Dendritic cell treated with granulocyte-macrophage colony-stimulating factor and Interleukin-4, amounts not matched to agents 40 ng/mL and 50 ng/mL, for 4 days (primary cell): ENCODE data around the gene NANOS3.
"Not testable (repeated sequence)": the region's sequence is repeated elsewhere in the genome, so short reads cannot be mapped to it uniquely, and the experiment has no call there.

Experiments
- H3K27ac Mint-ChIP-seq: one replicate; pipeline ENCODE4 v1.8.0; 2022; ENCODE audit warnings: mild to moderate bottlenecking, mixed read lengths
- H3K27me3 Mint-ChIP-seq: one replicate; pipeline ENCODE4 v1.8.0; 2022; ENCODE audit warnings: mild to moderate bottlenecking, mixed read lengths
- H3K36me3 Mint-ChIP-seq: one replicate; pipeline ENCODE4 v1.8.0; 2022; ENCODE audit warnings: low read depth, mixed read lengths
- H3K4me1 Mint-ChIP-seq: one replicate; pipeline ENCODE4 v1.8.0; 2022; ENCODE audit warnings: low read depth, mixed read lengths
- H3K4me3 Mint-ChIP-seq: one replicate; pipeline ENCODE4 v1.8.0; 2022; ENCODE audit warnings: mild to moderate bottlenecking, moderate library complexity, mixed read lengths
- H3K9me3 Mint-ChIP-seq: one replicate; pipeline ENCODE4 v1.8.0; 2022; ENCODE audit warnings: mixed read lengths
- intact Hi-C: fragments of 100-400 bp; cut with micrococcal nuclease; formaldehyde crosslinking; loops from one replicate; pipeline ENCODE4 v1.15.0; 2022

NANOS3 gene

DNA sequence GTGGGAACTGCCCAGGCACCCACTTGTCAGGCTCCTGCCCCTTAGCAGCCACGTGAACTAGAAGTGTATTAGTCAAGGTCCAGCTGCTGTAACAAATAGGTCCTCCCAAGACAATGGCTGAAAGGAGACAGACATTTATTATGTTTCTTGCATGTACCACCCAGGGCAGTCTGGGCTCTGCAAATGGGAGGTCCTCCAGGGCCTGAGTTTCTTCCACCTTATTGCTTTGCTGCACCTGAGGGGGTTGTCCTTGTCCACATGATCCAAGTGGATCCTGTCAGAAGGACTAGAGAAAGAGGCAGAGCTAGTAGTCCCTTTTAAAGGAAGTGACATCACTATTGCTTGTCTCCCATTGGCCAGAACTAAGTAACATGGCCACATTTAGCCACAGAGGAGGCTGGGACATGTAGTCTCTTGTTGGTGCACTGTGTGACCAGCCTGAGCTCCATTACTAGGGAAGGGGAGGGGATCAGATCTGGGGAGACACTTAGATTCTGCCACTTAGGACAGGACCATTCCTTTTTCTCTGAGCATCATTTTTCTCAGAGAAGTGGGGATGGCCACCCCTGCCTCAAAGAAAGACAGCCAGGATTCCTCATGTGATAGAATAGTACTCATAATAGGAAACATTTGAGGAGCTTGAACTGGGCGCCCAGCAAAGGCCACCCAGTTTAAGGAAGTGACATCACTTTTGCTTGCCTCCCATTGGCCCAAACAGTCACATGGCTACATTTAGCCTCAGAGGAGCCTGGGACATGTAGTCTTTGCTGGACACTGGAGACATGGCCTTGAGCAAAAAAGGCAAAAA, 44.2 kb downstream of the NANOS3 start:
- no peak overlapping the region for H3K4me3 Mint-ChIP-seq
- intact Hi-C loops, result no loop called here
- peaks cover 86% of the 10 kb centered on the region for H3K36me3 Mint-ChIP-seq
- H3K27me3 Mint-ChIP-seq, result peaks cover 2% of the 10 kb centered on the region
- H3K27ac Mint-ChIP-seq, result no peak overlapping the region
- no peaks in the 10 kb centered on the region for H3K9me3 Mint-ChIP-seq
- peaks cover 3% of the 10 kb centered on the region for H3K4me1 Mint-ChIP-seq

DNA sequence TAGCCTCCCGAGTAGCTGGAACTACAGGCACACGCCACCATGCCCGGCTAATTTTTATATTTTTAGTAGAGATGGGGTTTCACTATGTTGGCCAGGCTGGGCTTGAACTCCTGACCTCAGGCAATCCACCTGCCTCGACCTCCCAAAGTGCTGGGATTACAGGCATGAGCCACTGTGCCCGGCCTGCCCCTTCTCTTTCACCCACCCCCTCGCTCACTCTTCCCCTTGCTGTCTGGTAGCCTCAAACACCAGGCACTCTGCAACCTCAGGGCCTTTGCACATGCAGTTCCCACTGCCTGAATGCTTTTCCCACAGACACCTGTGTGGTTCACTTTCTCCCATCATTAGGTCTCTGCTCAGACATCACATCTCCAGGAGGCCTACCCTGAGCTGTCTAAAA, 45.2 kb downstream of the NANOS3 start:
- intact Hi-C loops, H3K27me3 Mint-ChIP-seq, H3K4me3 Mint-ChIP-seq, H3K9me3 Mint-ChIP-seq, H3K27ac Mint-ChIP-seq: not testable (repeated sequence)
- peaks cover 12% of the 10 kb centered on the region for H3K4me1 Mint-ChIP-seq
- peaks cover 94% of the 10 kb centered on the region for H3K36me3 Mint-ChIP-seq

DNA sequence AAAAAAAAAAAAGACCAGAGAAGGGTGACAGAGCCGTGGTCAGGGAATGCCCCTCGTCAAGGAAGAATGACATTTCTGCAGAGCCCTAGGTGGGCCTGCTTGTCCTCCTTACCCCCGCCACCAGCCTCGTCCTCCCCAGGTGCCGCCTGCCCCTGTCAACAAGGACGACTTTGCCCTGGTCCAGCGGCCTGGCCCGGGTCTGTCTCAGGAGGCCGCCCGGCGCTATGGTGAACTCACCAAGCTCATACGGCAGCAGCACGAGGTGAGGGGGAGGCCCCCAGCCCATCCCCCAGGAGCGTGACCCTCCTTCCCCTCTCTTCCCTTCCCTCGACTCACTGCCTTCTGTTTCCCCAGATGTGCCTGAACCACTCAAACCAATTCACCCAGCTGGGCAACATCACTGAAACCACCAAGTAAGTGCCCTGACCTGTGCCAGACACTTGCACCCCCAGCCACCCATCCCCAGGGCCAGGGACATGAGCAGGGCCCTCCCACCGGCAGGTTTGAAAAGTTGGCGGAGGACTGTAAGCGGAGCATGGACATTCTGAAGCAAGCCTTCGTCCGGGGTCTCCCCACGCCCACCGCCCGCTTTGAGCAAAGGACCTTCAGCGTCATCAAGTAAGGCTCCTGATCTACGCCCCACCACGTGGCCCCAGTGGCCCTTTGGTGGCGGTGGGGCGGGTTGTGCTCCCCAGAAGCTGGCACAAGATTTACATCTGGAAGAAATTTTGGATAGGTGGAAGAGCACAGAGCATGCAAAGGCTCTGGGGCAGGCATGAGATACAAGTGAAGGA, 46.5 kb downstream of the NANOS3 start:
- Mint-ChIP-seq H3K27ac (no peak overlapping the region), H3K9me3 (no peaks in the 10 kb centered on the region), H3K36me3 (peaks cover 100% of the 10 kb centered on the region), H3K4me3 (no peak overlapping the region), H3K4me1 (peaks cover 17% of the 10 kb centered on the region), H3K27me3 (peaks cover 2% of the 10 kb centered on the region)
- intact Hi-C loops, result no loop called here

DNA sequence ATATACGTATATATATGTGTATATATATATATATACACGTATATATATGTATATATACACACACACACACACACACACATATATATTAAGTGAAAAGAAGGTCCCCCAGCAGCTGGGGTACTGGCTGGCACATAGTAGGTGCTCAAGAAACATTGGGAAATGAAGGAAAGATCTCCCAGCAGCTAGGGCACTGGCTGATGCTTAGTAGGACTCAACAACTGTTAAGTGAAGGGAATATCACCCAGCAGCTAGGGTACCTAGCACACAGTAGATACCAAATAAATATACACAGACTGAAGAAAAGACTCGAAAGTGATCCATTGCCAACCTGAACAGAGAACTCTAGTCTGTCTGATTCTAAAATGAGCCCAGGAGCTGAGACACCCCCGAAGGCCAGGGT, 49.1 kb downstream of the NANOS3 start:
- intact Hi-C loops, result no loop called here
- Mint-ChIP-seq H3K36me3 (peaks cover 96% of the 10 kb centered on the region), H3K4me1 (peaks cover 17% of the 10 kb centered on the region), H3K27ac (peak overlapping the region; percentile 46), H3K9me3 (no peaks in the 10 kb centered on the region), H3K4me3 (no peak overlapping the region), H3K27me3 (peaks cover 2% of the 10 kb centered on the region)

DNA sequence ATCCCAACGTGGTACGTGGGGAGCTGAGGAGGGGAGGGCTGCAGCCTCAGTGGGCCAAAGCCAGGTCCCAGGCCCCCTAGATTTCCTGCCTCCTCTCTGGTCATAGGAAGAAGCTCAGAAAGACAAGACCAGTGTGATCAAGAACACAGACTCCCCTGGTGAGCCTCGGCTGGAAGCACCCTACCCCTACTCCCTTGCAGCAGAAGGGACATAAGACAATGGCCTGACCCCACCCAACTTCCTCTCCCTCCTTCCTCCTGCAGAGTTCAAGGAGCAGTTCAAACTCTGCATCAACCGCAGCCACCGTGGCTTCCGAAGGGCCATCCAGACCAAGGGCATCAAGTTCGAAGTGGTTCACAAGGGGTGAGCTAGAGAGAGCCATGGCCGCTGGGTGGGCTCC, 49.8 kb downstream of the NANOS3 start:
- peak overlapping the region; percentile 46 for H3K27ac Mint-ChIP-seq
- peaks cover 17% of the 10 kb centered on the region for H3K4me1 Mint-ChIP-seq
- intact Hi-C loops, result no loop called here
- no peak overlapping the region for H3K4me3 Mint-ChIP-seq
- peaks cover 96% of the 10 kb centered on the region for H3K36me3 Mint-ChIP-seq
- H3K9me3 Mint-ChIP-seq, result no peaks in the 10 kb centered on the region
- peaks cover 2% of the 10 kb centered on the region for H3K27me3 Mint-ChIP-seq

DNA sequence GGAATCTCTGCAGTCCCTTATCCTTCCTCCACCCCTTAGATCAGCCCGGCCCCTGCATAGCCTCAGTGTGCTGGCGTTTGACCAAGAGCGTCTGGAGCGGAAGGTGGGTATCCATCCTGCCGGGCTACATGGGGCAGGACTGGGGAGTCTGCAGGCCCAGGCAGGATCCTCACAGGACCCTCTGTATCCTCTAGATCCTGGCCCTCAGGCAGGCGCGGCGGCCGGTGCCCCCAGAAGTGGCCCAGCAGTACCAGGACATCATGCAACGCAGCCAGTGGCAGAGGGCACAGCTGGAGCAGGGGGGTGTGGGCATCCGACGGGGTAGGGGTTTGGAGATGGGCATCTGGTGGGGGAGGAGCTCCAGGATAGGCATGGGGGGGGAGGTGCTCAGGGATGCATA, 52.4 kb downstream of the NANOS3 start:
- Mint-ChIP-seq H3K4me3 (no peak overlapping the region), H3K27me3 (peaks cover 9% of the 10 kb centered on the region), H3K27ac (no peak overlapping the region), H3K9me3 (no peaks in the 10 kb centered on the region), H3K36me3 (peaks cover 76% of the 10 kb centered on the region), H3K4me1 (peaks cover 17% of the 10 kb centered on the region)
- intact Hi-C loops, result no loop called here

DNA sequence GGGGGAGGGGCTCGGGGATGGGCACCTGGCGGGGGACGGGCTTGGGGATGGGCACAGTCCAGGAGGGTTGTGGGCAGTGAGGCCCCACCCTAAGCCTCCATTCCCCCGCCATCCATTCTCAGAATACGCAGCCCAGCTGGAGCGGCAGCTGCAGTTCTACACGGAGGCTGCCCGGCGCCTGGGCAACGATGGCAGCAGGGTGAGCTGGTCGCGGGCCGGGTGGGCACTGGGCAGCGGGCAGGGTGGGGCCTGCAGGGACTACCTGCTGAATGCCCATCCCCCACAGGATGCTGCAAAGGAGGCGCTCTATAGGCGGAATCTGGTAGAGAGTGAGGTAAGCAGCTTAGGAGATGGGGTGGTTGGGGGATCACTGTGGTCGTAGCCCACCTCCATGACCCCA, 53.0 kb downstream of the NANOS3 start:
- intact Hi-C loops, result no loop called here
- Mint-ChIP-seq H3K9me3 (no peaks in the 10 kb centered on the region), H3K36me3 (peaks cover 70% of the 10 kb centered on the region), H3K27ac (no peak overlapping the region), H3K4me1 (peaks cover 17% of the 10 kb centered on the region), H3K4me3 (no peak overlapping the region), H3K27me3 (peaks cover 10% of the 10 kb centered on the region)
